Left renal cortex interstitium (tissue), 4 donors: Measurements from ENCODE around the gene TMPRSS11D. TPM values are rescaled to one million over a fixed set of nuclear protein-coding genes. Genes with fewer than 3 reads are reported as not detected.

ENCODE experiments used
- DNase-seq, 4 donors: peaks; one replicate each; pipeline ENCODE4 v3.0.0-alpha.2; 2013; ENCODE audit warnings: low read depth in 4 of 4, low spot score in 2 of 4, missing footprints in 1 of 4
- polyA plus RNA-seq, 4 donors: library from polyadenylated mRNA; unstranded; fragments of 120-200 nt; gene quantifications; one replicate each; pipeline ENCODE4 v1.2.1, GENCODE V29; 2013; ENCODE audit not compliant: insufficient read length in 4 of 4

The TMPRSS11D gene
- polyA plus RNA-seq, 4 donors, result 0.27 to 0.29 TPM; not detected in 2

DNA sequence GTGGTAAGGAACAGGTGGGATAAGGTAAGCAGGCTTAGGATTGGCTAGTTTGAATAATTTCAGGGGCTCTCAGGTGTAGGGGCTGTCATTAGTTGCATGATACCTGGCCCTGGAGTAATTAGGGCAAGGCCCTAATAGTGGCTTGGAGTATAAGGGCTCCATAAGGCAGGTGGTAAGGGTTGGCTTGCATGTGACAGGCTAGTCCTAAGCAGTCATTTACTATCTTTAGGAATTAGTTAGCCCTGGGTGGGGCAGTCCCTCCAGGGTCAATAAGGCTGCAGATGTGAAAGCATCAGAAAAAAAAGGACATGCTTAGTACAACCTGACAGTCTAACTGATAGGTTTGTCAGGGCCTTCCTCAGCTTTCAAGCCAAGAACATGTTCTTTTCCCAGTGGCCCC, 7.8 kb upstream of the TMPRSS11D start:
- no peak for DNase-seq

DNA sequence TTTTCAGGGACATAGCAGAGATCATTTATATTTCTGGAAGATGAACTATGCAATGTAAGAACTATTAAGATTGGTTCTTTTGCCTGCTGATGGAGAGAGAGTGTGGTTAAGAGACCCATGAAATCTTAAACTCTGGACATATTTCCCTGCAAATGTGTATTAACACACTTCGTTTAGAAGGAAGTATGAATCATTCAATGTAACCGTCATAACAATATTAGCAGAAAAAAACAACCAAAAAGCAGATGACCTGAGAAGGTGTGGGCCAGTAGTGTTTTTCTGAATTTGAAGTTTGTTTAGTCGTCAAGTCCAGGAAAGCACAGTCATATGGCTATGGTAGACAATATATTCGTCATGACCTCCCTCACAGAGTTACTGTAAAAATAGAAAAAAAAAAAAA, 2.5 kb upstream of the TMPRSS11D start:
- no peak for DNase-seq

GRCh38 chr4:67885762-67886161, 2.0 kb upstream of the TMPRSS11D start:
- DNase-seq, result no peak

DNA sequence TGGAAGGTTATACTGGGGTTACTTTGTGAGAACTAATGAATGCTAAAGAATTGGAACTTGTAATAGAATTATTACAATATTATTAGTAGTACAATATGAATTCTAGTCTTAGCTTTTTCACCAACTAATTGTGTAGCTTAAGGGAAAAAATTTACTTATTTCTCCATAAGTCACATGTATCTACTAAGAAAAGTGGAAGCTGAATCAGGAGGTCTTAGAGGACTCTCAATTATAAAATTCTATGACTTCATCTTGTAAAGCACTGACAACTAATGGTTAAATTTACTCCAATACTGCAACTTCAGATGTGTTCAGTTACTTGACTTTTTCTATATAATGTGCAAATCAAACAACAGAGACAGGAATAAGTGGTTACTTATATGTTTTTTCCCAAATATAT, 899 bp upstream of the TMPRSS11D start:
- no peak for DNase-seq

DNA sequence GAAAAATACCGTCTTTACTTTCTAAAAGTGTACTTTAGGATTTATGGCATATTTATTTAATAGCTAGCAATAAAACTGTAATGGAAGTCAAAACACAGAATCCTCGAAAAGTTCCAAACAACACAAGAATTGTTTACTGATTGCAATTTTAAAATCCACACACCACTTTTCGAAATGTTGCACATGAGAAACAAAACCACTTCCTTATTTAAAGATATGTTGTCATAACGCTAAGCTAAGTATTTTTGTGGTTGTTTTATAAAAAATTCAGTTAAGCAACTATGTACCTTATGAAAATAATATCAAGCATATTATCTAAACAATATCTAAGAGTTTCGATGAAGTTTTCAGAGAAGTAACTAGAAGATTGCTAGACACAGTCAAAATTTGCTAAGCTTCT, 344 bp downstream of the TMPRSS11D start:
- no peak for DNase-seq

- DNase-seq, result no peak
Measured at GRCh38 chr4:67880866-67881610, 2.8 kb downstream of the TMPRSS11D start.

GRCh38 chr4:67879486-67879885, 4.3 kb downstream of the TMPRSS11D start:
- no peak for DNase-seq

GRCh38 chr4:67877086-67877485, 6.7 kb downstream of the TMPRSS11D start:
- no peak for DNase-seq

DNA sequence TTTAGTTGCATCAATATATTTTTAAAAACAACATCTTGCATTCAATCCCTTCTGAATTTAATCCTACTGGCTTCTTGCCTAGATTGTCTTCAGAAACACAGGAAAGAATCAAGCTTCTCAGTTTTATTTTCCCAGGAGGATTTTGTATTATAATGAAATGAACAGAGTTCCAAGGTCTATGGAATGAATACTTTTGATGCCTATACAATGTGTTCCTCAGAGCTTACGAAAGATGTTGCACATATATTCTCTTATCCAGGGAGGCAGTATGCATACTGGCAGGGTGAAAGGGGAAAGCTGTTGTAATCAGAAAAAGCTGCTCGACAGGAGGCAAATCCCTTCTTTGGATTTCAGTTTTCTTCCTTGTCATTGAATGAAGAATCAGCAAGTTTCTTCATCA, 8.8 kb downstream of the TMPRSS11D start:
- no peak for DNase-seq

DNA sequence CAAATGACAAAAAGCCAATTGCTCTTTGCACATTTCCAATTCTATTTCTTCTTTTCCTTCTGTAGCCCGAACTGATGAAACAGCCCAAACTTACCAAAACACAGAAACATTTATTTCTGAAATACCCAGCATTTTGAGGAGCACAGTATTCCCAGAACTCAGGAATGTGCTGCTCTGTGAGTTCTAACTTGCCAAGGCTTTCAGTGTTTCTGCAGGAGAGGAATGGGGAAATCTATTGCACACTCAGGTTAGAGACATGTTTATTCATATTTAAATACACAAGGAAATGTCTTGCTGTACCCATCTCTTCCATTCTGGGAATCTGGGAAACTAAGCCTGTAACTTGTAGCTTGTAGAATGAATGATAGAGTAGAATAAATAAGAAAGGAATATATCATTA, 10.7 kb downstream of the TMPRSS11D start:
- DNase-seq, result no peak

- DNase-seq, result no peak
Measured at GRCh38 chr4:67871867-67872266, 11.9 kb downstream of the TMPRSS11D start.

GRCh38 chr4:67869580-67870190, 14.1 kb downstream of the TMPRSS11D start:
- no peak for DNase-seq

DNA sequence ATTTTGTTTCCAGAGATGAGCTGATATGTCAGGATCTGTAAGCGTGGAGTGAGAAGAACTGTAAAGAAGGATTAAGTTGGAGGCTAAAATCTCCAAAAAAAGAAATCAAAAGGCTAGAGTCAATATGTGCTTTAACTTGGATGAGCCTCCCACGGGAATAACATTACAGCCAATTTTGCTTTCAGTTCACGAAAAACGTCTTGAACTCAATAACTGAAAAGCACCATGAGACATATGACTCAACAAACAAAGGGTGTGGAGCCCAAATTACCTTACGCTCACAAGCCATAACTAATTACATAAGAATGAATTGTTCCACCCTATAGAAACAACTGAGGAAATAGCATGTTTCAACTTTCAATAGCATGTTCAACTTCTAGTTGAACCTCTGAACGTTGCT, 22.3 kb downstream of the TMPRSS11D start:
- DNase-seq, result no peak

DNA sequence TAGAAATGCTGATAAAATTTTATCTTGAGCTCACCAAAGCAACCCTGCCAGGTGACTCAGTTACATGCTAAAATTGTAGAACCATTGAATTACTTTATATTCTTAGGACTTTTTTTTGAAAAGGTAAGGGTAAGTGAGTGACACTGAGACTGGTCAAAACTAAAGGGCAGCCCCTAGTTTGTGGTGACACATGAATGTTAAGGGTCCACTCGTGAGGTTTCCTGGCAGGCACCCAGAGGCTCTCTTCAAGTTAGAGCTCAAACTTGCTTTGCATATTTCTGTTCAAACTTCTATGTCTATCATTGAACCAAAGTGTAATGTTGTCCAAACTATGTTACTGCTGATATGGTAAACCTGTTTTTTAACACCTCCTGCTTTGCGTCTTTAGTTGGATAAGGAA, 30.5 kb downstream of the TMPRSS11D start:
- no peak for DNase-seq

GRCh38 chr4:67820903-67821302, 62.9 kb downstream of the TMPRSS11D start:
- DNase-seq, result no peak

DNA sequence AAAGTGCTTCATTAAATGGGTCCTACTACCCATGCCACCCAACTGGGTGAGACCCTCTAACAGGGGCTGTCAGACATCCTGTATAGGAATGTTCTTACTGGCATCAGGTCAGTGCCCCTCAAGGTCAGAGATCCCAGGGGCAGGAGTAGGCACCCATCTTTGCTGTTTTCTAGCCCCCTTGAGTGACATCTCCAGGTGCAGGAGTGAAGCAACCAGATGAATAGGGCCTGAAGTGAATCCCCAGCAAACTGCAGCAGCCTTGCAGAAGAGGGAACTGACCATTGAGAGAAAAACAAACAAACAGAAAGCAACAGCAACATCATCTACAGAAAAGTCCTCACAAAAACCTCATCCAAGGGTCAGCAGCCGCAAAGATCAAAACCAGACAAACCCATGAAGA, 73.8 kb downstream of the TMPRSS11D start:
- DNase-seq, result no peak

DNA sequence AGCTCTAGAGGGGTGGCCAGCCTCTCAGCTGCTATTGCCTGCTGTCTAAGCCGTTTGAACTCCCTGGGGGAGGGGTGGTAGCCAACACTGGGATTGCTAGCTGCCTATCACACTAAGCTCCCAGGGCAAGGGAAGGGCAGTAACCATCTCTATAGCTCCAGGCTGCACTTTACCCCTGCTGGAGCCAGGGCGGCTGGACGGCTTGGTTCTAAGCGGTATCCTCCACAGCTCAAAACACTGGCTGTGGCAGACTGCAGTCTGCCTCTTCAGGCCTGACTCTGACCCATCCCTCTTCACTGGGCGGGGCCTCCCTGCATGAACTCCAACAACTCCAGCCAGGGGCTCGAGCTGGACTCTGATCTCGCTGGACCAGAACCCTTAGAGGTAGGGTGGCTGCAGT, 74.3 kb downstream of the TMPRSS11D start:
- DNase-seq, result no peak

DNA sequence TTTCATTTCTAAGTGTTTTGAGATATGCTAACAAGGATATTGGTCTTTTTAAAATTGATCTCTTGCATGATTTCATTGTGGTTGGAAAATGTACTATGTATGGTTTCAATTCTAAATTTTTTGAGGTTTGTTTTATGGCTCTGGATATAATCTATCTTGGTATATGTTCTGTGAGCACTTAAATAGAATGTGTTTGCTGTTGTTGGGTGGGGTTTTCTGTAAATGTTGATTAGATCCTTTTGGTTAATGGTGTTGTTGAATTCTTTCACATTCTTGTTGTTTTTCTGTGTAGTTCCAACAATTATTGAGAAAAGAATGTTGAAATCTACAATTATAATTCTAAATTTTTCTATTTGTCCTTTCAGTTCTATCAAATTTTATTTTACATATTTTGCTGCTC, 87.0 kb downstream of the TMPRSS11D start:
- DNase-seq, result no peak

DNA sequence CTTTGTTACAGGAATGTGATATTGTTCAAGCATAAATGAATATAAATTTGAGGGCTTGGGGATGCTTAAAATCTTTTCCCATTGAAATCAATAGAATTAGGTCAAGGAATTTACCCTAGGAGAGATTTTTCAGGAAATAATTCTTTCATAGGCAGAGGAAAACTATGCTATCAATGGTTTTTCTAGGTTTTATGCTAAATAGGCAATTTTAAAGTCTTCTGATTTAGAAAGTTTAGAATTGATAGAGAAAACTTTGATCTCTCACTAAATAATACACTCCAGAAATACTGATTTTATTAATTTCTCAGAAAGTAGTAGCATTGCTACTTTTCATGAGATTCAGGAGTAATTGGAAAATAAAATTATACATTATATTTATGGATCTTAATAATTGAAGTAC, 93.1 kb downstream of the TMPRSS11D start:
- DNase-seq, result no peak

- no peak for DNase-seq
Measured at GRCh38 chr4:67787311-67787710, 96.5 kb downstream of the TMPRSS11D start.

DNA sequence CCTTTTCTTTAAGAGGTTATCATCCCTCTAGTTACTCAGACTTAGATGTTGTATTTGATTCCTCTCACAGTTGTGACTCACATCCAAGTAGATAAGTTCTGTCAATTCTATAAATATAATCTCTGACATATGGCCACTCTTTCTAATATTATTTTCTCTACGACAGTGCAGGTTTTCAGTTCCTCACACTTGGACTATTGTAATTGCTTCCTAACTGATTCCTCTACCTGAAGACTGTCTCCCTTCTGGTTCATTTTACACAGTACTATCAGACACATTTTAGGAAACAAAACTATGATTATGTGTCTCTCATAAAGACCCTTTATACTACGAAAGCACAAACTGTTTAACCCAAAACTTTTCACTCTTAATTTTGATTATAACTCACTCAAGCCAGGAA, 98.3 kb downstream of the TMPRSS11D start:
- DNase-seq, result no peak

- no peak for DNase-seq
Measured at GRCh38 chr4:67779631-67780030, 104.2 kb downstream of the TMPRSS11D start.

- no peak for DNase-seq
Measured at GRCh38 chr4:67776746-67777145, 107.1 kb downstream of the TMPRSS11D start.
